Measurements from ENCODE around the gene MMP14.

Gene MMP14

GRCh38 chr14:22864979-22865378 is 28.6 kb downstream of the MMP14 start:
- DNase-seq, result no peak

GRCh38 chr14:22865424-22866405 is 29.3 kb downstream of the MMP14 start:
- DNase-seq, result peak; percentile 48

GRCh38 chr14:22866874-22867273 is 30.5 kb downstream of the MMP14 start:
- no peak for DNase-seq

- no peak for DNase-seq
Measured at GRCh38 chr14:22870811-22871223, 34.4 kb downstream of the MMP14 start.

GRCh38 chr14:22871224-22872032 is 35.0 kb downstream of the MMP14 start, which contains the start of gene LRP10:
LRP10 (plus strand) TSS chr14:22871740; CDS start chr14:22872304, 564 bp downstream.
- DNase-seq, result peak; percentile 87

GRCh38 chr14:22872033-22872832 is 35.8 kb downstream of the MMP14 start:
- peak; percentile 82 for DNase-seq

- DNase-seq, result no peak
Measured at GRCh38 chr14:22872833-22873520, 36.6 kb downstream of the MMP14 start.

- no peak for DNase-seq
Measured at GRCh38 chr14:22875003-22875747, 38.8 kb downstream of the MMP14 start.

- no peak for DNase-seq
Measured at GRCh38 chr14:22875748-22876319, 39.4 kb downstream of the MMP14 start.

GRCh38 chr14:22877000-22877501 is 40.7 kb downstream of the MMP14 start:
- no peak for DNase-seq

- DNase-seq, result no peak
Measured at GRCh38 chr14:22878271-22879246, 42.2 kb downstream of the MMP14 start.

- DNase-seq, result no peak
Measured at GRCh38 chr14:22882064-22882463, 45.7 kb downstream of the MMP14 start.

GRCh38 chr14:22882529-22883172 is 46.3 kb downstream of the MMP14 start:
- peak; percentile 40 for DNase-seq

- no peak for DNase-seq
Measured at GRCh38 chr14:22883173-22883976, 47.0 kb downstream of the MMP14 start, which contains the start of gene REM2. REM2 (plus strand) TSS chr14:22883222; CDS start chr14:22883288, 66 bp downstream.

- DNase-seq, result no peak
Measured at GRCh38 chr14:22884076-22884737, 47.8 kb downstream of the MMP14 start.

GRCh38 chr14:22884738-22885523 is 48.5 kb downstream of the MMP14 start:
- DNase-seq, result no peak
